Thyroid gland (tissue), 4 donors: ENCODE measurements around the gene RABL6. TPM values are rescaled to one million over a fixed set of nuclear protein-coding genes. Genes with fewer than 3 reads are reported as not detected.
A peak's percentile ranks its signal among the peaks of the same experiment; 100 is the strongest.
"Not testable (repeated sequence)": the region's sequence is repeated elsewhere in the genome, so short reads cannot be mapped to it uniquely, and the experiment has no call there.

Experiments used
- DNase-seq, 2 donors: peaks; one replicate each; pipeline ENCODE4 v3.0.0-alpha.2; 2019
- H3K27ac ChIP-seq, 3 donors: fragments of 200-600 bp; sonication (generic); 1 replicate in 2 of 3; 2 replicates in 1 of 3; pipeline ENCODE4 v1.5.1; 2016 to 2019; ENCODE audit warnings: mild to moderate bottlenecking in 1 of 3, moderate library complexity in 1 of 3
- H3K27me3 ChIP-seq: fragments of 200-600 bp; sonication (generic); one replicate; pipeline ENCODE4 v1.5.1; 2019
- H3K36me3 ChIP-seq, 2 donors: fragments of 200-600 bp; sonication (generic); one replicate each; pipeline ENCODE4 v1.5.1; 2016 to 2019
- H3K4me1 ChIP-seq, 2 donors: fragments of 200-600 bp; sonication (generic); one replicate each; pipeline ENCODE4 v1.5.1; 2017 to 2019
- H3K4me3 ChIP-seq, 3 donors: fragments of 200-600 bp; sonication (generic); replicated peaks in 1 of 3; 1 replicate in 2 of 3; 2 replicates in 1 of 3; pipeline ENCODE4 v1.5.1; 2016; ENCODE audit warnings: mild to moderate bottlenecking in 1 of 3
- H3K9me3 ChIP-seq: fragments of 200-600 bp; sonication (generic); one replicate; pipeline ENCODE4 v1.5.1; 2017
- CTCF ChIP-seq, 6 experiments: fragments of 200-600 bp in 3 of 6; fragments of 450-650 bp in 3 of 6; sonication (generic) in 3 of 6; IDR thresholded peaks; one replicate each; pipeline ENCODE4 v1.5.1; 2016 to 2019; ENCODE audit warnings: antibody characterized with exemption in 6 of 6, mild to moderate bottlenecking in 2 of 6, inconsistent platforms in 1 of 6, moderate library complexity in 1 of 6
- POLR2A ChIP-seq, 2 donors: fragments of 450-650 bp; IDR thresholded peaks; one replicate each; pipeline ENCODE4 v1.6.1; 2017; ENCODE audit warnings: antibody characterized with exemption in 2 of 2, mild to moderate bottlenecking in 2 of 2, moderate library complexity in 1 of 2
- WGBS, 2 donors: methylation state at CpG; one replicate each; pipeline ENCODE4 v1.1.5; 2017; 5-methylcytosine and 5-hydroxymethylcytosine counted together
- intact Hi-C: fragments of 100-400 bp; cut with DNase I; formaldehyde crosslinking; loops from one replicate; pipeline ENCODE4 v1.15.1; 2023
- total RNA-seq, 4 donors: library from RNA; depleted of rRNA; stranded (reverse); fragments of >200 nt; gene quantifications; one replicate each; pipeline ENCODE4 v1.2.3, GENCODE V29; 2016

RABL6 gene
- total RNA-seq, 4 donors from 2014 or later: 59.8 to 84.0 (median 62.2) TPM

GRCh38 chr9:136865041-136865767 is 57.5 kb downstream of the RABL6 start:
- H3K27me3 ChIP-seq: no peaks in the 10 kb centered on the region
- H3K36me3 ChIP-seq: peaks cover 26 to 28% of the 10 kb centered on the region in 2 donors
- H3K4me3 ChIP-seq: peak overlapping the region; percentile 16 to 91 (median 69)
- 62% methylated on average over 11 of the region's 11 CpGs for WGBS, 2 donors
- peaks cover 20 to 27% of the 10 kb centered on the region in 2 donors for H3K4me1 ChIP-seq
- H3K9me3 ChIP-seq: no peaks in the 10 kb centered on the region
- DNase-seq: no peak
- H3K27ac ChIP-seq: peak overlapping the region; percentile 77 to 82 (median 79)
- intact Hi-C loops: no loop called here
- TF ChIP-seq CTCF (IDR thresholded peaks at IDR 0.05) (no peak), POLR2A (IDR thresholded peaks at IDR 0.05) (no peak)

DNA sequence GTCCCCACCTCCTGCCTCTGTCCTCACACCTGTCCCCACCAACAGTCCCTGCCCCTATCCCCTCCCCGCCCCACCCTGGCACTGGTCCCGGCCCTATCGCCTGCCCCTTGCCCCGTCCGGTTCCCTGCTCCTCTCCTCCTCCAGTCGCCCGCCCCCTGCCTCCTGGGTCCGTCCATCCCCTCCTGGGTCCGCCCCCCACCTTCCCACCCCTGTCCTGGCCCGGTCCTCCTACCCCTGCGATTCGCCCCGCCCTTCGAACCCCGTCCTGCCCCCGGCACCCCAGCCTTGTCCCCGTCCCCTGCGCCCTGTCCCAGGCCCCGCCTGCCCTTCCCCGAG is 58.0 kb downstream of the RABL6 start:
- WGBS, 2 donors: 0 to 2% methylated on average over 5 to 7 of the region's 20 CpGs
- peak; percentile 48 to 58 for DNase-seq
- H3K27ac ChIP-seq: peak overlapping the region; percentile 77 to 82 (median 79)
- intact Hi-C loops: no loop called here
- no peaks in the 10 kb centered on the region for H3K9me3 ChIP-seq
- peaks cover 20 to 27% of the 10 kb centered on the region in 2 donors for H3K4me1 ChIP-seq
- TF ChIP-seq POLR2A (IDR thresholded peaks at IDR 0.05): no peak
- no peak for TF ChIP-seq CTCF (IDR thresholded peaks at IDR 0.05)
- H3K27me3 ChIP-seq: no peaks in the 10 kb centered on the region
- H3K36me3 ChIP-seq: peaks cover 26 to 28% of the 10 kb centered on the region in 2 donors
- H3K4me3 ChIP-seq: peak overlapping the region; percentile 49 to 91 (median 69)

DNA sequence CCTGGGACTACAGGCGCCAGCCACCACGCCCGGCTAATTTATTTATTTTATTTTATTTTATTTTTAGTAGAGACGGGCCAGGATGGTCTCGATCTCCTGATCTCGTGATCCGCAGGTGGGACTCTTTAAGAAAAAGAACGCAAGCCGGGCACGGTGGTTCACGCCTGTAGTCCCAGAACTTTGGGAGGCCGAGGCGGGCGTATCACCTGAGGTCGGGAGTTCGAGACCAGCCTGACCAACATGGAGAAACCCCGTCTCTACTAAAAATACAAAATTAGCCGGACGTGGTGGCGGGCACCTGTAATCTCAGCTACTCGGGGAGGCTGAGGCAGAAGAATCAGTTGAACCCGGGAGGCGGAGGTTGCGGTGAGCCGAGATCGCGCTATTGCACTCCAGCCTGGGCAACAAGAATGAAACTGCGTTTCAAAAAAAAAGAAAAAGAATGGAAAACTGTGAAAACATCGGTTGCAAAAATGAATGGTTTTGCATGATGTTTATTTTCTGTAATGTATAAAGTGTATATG is 59.2 kb downstream of the RABL6 start:
- H3K27me3 ChIP-seq, DNase-seq, intact Hi-C loops, H3K9me3 ChIP-seq: not testable (repeated sequence)
- Histone ChIP-seq H3K36me3 (peaks cover 19 to 20% of the 10 kb centered on the region in 2 donors), H3K27ac (peak overlapping the region in 2 of 3 donors; percentile 43 to 47), H3K4me3 (peak overlapping the region in 1 of 3 donors; percentile 69), H3K4me1 (peaks cover 20 to 27% of the 10 kb centered on the region in 2 donors)
- 89 to 92% methylated on average over 29 of the region's 29 CpGs for WGBS, 2 donors

DNA sequence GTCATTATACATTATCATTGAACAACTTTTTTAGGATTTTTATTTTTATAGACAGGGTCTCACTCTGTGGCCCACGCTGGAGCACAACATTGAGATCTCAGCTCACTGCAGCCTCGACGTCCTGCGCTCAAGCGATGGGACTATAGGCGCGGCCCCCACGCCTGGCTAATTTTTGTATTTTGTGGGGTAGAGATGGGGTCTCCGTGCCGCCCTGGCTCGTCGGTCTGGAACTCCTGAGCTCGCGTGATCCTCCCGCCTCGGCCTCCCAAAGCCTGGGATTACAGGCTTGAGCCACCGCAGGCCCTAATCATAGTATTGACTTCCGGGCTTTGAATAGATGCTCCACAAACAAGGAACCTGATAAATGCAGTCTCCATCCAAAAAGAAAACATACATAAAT is 59.7 kb downstream of the RABL6 start:
- Histone ChIP-seq H3K4me1 (peaks cover 20 to 27% of the 10 kb centered on the region in 2 donors), H3K27ac (no peak overlapping the region), H3K27me3 (no peaks in the 10 kb centered on the region), H3K36me3 (peaks cover 14 to 15% of the 10 kb centered on the region in 2 donors), H3K4me3 (no peak overlapping the region), H3K9me3 (no peaks in the 10 kb centered on the region)
- intact Hi-C loops: no loop called here
- TF ChIP-seq CTCF (IDR thresholded peaks at IDR 0.05): no peak
- TF ChIP-seq POLR2A (IDR thresholded peaks at IDR 0.05): no peak
- WGBS, 2 donors: 95 to 99% methylated on average over 18 of the region's 18 CpGs
- no peak for DNase-seq

DNA sequence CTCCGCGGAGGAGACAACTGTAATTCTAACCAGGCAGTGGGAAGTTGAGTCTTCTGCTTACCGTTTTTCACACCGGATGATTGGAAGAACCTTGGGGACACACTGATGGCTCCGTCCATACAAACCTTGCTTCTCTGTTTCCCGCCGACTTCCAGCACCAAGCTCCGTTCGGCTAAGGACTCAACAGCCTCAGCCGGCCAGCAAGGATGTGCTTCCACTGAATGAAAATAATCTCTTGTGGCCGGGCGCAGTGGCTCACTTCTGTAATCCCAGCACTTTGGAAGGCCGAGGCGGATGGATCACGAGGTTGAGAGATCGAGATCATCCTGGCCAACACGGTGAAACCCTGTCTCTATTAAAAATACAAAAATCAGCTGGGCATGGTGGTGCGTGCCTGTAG is 60.2 kb downstream of the RABL6 start:
- H3K36me3 ChIP-seq: peaks cover 10% of the 10 kb centered on the region in 2 donors
- H3K9me3 ChIP-seq: no peaks in the 10 kb centered on the region
- peaks cover 20 to 27% of the 10 kb centered on the region in 2 donors for H3K4me1 ChIP-seq
- H3K27me3 ChIP-seq: no peaks in the 10 kb centered on the region
- no peak for DNase-seq
- WGBS, 2 donors: 97 to 98% methylated on average over 18 of the region's 18 CpGs
- intact Hi-C loops: no loop called here
- TF ChIP-seq POLR2A (IDR thresholded peaks at IDR 0.05) (no peak), CTCF (IDR thresholded peaks at IDR 0.05) (no peak)
- no peak overlapping the region for H3K4me3 ChIP-seq
- H3K27ac ChIP-seq: no peak overlapping the region
